ENCODE measurements around the gene HYDIN.
"Not testable (repeated sequence)": the region's sequence is repeated elsewhere in the genome, so short reads cannot be mapped to it uniquely, and the experiment has no call there.

DNA sequence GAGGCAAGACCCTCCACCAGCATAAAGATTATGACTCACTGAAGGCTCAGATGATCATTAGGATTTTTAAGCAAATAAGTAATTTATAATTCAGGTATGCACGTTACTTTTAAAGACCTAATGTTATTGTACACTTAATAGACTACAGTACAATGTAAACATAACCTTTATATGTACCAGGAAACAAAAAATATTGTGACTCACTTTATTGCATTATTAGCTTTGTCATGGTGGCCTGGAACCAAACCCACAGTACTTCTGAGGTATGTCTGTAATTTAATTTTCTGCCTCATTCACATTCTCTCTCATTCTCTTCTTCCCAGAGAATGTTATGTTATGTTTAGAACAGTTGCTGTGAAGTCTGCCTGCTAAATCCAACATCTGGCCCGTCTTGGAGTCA is 407.8 kb downstream of the HYDIN start:
- TF ChIP-seq, protein P1, sequence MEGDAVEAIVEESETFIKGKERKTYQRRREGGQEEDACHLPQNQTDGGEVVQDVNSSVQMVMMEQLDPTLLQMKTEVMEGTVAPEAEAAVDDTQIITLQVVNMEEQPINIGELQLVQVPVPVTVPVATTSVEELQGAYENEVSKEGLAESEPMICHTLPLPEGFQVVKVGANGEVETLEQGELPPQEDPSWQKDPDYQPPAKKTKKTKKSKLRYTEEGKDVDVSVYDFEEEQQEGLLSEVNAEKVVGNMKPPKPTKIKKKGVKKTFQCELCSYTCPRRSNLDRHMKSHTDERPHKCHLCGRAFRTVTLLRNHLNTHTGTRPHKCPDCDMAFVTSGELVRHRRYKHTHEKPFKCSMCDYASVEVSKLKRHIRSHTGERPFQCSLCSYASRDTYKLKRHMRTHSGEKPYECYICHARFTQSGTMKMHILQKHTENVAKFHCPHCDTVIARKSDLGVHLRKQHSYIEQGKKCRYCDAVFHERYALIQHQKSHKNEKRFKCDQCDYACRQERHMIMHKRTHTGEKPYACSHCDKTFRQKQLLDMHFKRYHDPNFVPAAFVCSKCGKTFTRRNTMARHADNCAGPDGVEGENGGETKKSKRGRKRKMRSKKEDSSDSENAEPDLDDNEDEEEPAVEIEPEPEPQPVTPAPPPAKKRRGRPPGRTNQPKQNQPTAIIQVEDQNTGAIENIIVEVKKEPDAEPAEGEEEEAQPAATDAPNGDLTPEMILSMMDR (IDR thresholded peaks at IDR 0.05; ENCODE audit: low read depth, low read length, missing input control), result not testable (repeated sequence)
- not testable (repeated sequence) for TF ChIP-seq SP1 (IDR thresholded peaks at IDR 0.05)

Data from liver (tissue), 3 donors.